Mammary epithelial cell (primary cell): ENCODE data around the gene RUNX1.

ENCODE experiments used
- EZH2 ChIP-seq: IDR thresholded peaks from 2 replicates; pipeline ENCODE4 v1.6.1; 2012; ENCODE audit warnings: low read length, inconsistent platforms, borderline replicate concordance
- TF ChIP-seq, protein P1 (sequence below), 2 donors: IDR thresholded peaks in 1 of 2; conservative IDR thresholded peaks in 1 of 2; 2 replicates each; pipeline ENCODE4 v1.5.1; 2011 to 2012; ENCODE audit warnings: inconsistent platforms in 2 of 2, low read length in 2 of 2, mild to moderate bottlenecking in 2 of 2, control low read depth in 1 of 2, low read depth in 1 of 2; ENCODE audit not compliant: insufficient read depth in 1 of 2; ENCODE audit errors: extremely low read depth in 1 of 2

DNA sequence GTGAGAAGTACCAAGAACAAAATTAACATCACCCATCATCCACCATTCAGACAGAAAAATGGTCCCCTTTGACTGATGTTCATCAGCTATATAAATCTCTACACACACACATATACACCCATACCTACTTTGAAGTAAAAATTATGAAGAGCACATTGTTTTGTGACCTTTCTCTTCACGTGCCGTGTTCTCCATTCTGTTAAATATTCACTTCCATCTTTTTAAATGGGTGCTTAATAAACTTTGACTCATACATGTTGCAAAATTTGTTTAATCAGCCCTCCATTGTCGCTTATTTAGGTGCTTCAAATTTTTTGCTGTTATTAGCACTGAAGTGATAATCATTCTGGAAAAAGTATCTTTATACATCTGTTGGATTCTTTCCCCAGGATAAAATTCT lies 300.2 kb downstream of the RUNX1 start:
- TF ChIP-seq, protein P1, sequence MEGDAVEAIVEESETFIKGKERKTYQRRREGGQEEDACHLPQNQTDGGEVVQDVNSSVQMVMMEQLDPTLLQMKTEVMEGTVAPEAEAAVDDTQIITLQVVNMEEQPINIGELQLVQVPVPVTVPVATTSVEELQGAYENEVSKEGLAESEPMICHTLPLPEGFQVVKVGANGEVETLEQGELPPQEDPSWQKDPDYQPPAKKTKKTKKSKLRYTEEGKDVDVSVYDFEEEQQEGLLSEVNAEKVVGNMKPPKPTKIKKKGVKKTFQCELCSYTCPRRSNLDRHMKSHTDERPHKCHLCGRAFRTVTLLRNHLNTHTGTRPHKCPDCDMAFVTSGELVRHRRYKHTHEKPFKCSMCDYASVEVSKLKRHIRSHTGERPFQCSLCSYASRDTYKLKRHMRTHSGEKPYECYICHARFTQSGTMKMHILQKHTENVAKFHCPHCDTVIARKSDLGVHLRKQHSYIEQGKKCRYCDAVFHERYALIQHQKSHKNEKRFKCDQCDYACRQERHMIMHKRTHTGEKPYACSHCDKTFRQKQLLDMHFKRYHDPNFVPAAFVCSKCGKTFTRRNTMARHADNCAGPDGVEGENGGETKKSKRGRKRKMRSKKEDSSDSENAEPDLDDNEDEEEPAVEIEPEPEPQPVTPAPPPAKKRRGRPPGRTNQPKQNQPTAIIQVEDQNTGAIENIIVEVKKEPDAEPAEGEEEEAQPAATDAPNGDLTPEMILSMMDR (conservative IDR thresholded peaks at IDR 0.05 in 1 of 2, IDR thresholded peaks at IDR 0.05 in 1 of 2; ENCODE audit: extremely low read depth in 1 of 2, insufficient read depth in 1 of 2, low read depth in 1 of 2, low read length in 2 of 2), result no peak
- TF ChIP-seq EZH2, result no peak
